Measurements from ENCODE around the gene SLC26A6. TPM values are rescaled to one million over a fixed set of nuclear protein-coding genes. Genes with fewer than 3 reads are reported as not detected.

SLC26A6 gene
- polyA plus RNA-seq, 1 donor from 2014 or later: 23.6 TPM

DNA sequence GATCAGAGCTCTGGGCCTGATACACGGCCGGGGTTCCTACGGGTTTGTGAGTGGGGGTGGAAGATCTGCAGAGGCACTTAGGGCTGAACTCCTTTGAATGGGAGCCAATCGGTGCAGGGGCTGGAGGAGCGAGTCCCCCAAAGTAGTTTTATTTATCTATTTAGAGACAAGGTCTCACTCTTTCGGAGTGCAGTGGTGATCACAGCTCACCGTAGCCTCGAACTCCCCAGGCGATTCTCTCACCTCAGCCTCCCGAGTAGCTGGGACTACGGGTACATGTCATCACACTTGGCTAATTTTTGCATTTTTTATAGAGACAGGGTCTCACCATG, 29.0 kb upstream of the SLC26A6 start:
- no peaks in the 10 kb centered on the region for H3K27me3 ChIP-seq (ENCODE audit: insufficient read depth, low read depth, low read length)
- H3F3A ChIP-seq (ENCODE audit: insufficient read depth, low read length, poor library complexity, severe bottlenecking): no peaks in the 10 kb centered on the region
- no peak overlapping the region for H2AFZ ChIP-seq (ENCODE audit: low read depth, low read length)
- H3K9ac ChIP-seq (ENCODE audit: low read length): peak overlapping the region; percentile 92
- H3K9me2 ChIP-seq (ENCODE audit: insufficient read depth, low read length): no peaks in the 10 kb centered on the region
- H3K4me2 ChIP-seq (ENCODE audit: low read length): no peak overlapping the region
- peaks cover 21% of the 10 kb centered on the region for H3K79me2 ChIP-seq (replicated peaks; ENCODE audit: insufficient read depth, low read length)
- peaks cover 20% of the 10 kb centered on the region for H3K9me3 ChIP-seq (ENCODE audit: low read length)
- no peaks in the 10 kb centered on the region for H4K20me1 ChIP-seq (ENCODE audit: insufficient read depth)
- H3K36me3 ChIP-seq (ENCODE audit: insufficient read depth, low read length): peaks cover 23% of the 10 kb centered on the region
- no peak for TF ChIP-seq SMC3 (conservative IDR thresholded peaks at IDR 0.05; ENCODE audit: poor library complexity)
- peak overlapping the region; percentile 73 for H3K4me3 ChIP-seq (ENCODE audit: low read length)
- peak overlapping the region; percentile 95 for H3K27ac ChIP-seq (ENCODE audit: low read length)

DNA sequence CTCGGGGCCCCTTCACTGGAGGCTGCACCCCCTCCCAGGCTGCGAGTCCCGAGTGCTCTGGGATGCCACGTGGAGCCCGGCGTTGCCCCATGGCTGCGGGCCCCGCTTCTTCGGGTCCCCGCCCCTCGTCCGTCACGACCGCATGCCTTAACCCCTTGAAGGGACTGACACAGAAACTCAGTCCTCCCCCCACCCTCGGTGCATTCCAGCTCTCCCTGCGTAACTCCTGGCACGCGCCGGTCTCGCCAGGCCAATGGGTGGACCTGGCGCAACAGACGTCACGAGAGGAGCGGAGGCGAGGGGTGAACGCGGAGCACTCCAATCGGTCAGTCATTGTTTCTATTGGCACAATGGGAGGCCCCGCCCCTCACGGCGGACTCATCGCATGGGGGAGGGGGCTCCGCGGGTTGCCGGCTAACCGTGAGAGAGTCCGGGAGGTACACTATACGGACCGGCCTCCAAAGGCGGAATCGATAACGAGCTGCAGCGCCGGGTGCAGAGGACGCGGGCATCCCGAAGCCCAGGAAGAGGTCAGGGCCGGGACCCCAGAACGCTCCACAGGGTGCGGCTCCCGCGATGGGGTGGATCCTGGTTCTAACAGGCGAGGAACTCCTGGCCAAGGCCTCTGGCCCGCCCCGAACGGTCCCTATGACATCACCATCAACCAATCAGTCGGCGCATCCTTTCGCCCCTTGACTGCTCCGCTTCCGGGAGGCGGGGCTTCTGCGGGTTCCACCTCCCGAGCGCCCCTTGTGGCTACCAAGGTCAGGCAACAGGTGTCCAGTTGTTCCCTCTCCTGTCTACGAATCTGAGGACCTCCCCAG, 28.4 kb upstream of the SLC26A6 start:
- Histone ChIP-seq H2AFZ (ENCODE audit: low read depth, low read length) (peak overlapping the region; percentile 73), H4K20me1 (ENCODE audit: insufficient read depth) (no peaks in the 10 kb centered on the region), H3K79me2 (replicated peaks; ENCODE audit: insufficient read depth, low read length) (peaks cover 25% of the 10 kb centered on the region), H3F3A (ENCODE audit: insufficient read depth, low read length, poor library complexity, severe bottlenecking) (no peaks in the 10 kb centered on the region), H3K4me2 (ENCODE audit: low read length) (peak overlapping the region; percentile 75), H3K4me3 (ENCODE audit: low read length) (peak overlapping the region; percentile 73), H3K36me3 (ENCODE audit: insufficient read depth, low read length) (peaks cover 28% of the 10 kb centered on the region), H3K27me3 (ENCODE audit: insufficient read depth, low read depth, low read length) (no peaks in the 10 kb centered on the region), H3K9me3 (ENCODE audit: low read length) (peaks cover 22% of the 10 kb centered on the region), H3K27ac (ENCODE audit: low read length) (peak overlapping the region; percentile 95), H3K9me2 (ENCODE audit: insufficient read depth, low read length) (no peaks in the 10 kb centered on the region), H3K9ac (ENCODE audit: low read length) (peak overlapping the region; percentile 92)
- TF ChIP-seq, protein P1, sequence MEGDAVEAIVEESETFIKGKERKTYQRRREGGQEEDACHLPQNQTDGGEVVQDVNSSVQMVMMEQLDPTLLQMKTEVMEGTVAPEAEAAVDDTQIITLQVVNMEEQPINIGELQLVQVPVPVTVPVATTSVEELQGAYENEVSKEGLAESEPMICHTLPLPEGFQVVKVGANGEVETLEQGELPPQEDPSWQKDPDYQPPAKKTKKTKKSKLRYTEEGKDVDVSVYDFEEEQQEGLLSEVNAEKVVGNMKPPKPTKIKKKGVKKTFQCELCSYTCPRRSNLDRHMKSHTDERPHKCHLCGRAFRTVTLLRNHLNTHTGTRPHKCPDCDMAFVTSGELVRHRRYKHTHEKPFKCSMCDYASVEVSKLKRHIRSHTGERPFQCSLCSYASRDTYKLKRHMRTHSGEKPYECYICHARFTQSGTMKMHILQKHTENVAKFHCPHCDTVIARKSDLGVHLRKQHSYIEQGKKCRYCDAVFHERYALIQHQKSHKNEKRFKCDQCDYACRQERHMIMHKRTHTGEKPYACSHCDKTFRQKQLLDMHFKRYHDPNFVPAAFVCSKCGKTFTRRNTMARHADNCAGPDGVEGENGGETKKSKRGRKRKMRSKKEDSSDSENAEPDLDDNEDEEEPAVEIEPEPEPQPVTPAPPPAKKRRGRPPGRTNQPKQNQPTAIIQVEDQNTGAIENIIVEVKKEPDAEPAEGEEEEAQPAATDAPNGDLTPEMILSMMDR (IDR thresholded peaks at IDR 0.05; ENCODE audit: poor library complexity, severe bottlenecking): peak; percentile 96
- TF ChIP-seq SMC3 (conservative IDR thresholded peaks at IDR 0.05; ENCODE audit: poor library complexity) (peak; percentile 4), RAD21 (conservative IDR thresholded peaks at IDR 0.05) (no peak), MXI1 (conservative IDR thresholded peaks at IDR 0.05; ENCODE audit: poor library complexity, severe bottlenecking) (peak; percentile 97), POLR2AphosphoS5 (IDR thresholded peaks at IDR 0.05) (peak; percentile 88), EP300 (conservative IDR thresholded peaks at IDR 0.05; ENCODE audit: poor library complexity, severe bottlenecking) (peak; percentile 86), TAF1 (IDR thresholded peaks at IDR 0.05; ENCODE audit: low read depth) (peak; percentile 53), EZH2 (IDR thresholded peaks at IDR 0.05; ENCODE audit: borderline replicate concordance, insufficient read depth, low read length, poor library complexity, severe bottlenecking) (no peak)
- TF ChIP-seq, protein P2, sequence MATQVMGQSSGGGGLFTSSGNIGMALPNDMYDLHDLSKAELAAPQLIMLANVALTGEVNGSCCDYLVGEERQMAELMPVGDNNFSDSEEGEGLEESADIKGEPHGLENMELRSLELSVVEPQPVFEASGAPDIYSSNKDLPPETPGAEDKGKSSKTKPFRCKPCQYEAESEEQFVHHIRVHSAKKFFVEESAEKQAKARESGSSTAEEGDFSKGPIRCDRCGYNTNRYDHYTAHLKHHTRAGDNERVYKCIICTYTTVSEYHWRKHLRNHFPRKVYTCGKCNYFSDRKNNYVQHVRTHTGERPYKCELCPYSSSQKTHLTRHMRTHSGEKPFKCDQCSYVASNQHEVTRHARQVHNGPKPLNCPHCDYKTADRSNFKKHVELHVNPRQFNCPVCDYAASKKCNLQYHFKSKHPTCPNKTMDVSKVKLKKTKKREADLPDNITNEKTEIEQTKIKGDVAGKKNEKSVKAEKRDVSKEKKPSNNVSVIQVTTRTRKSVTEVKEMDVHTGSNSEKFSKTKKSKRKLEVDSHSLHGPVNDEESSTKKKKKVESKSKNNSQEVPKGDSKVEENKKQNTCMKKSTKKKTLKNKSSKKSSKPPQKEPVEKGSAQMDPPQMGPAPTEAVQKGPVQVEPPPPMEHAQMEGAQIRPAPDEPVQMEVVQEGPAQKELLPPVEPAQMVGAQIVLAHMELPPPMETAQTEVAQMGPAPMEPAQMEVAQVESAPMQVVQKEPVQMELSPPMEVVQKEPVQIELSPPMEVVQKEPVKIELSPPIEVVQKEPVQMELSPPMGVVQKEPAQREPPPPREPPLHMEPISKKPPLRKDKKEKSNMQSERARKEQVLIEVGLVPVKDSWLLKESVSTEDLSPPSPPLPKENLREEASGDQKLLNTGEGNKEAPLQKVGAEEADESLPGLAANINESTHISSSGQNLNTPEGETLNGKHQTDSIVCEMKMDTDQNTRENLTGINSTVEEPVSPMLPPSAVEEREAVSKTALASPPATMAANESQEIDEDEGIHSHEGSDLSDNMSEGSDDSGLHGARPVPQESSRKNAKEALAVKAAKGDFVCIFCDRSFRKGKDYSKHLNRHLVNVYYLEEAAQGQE (IDR thresholded peaks at IDR 0.05; ENCODE audit: borderline replicate concordance): peak; percentile 64
